Ishikawa (cell line): ENCODE measurements around the gene SEMA3B.

ENCODE experiments used
- CEBPB ChIP-seq: IDR thresholded peaks from 2 replicates; pipeline ENCODE4 v1.6.1; 2012
- CREB1 ChIP-seq: IDR thresholded peaks from 2 replicates; pipeline ENCODE4 v1.6.1; 2012; ENCODE audit warnings: low read depth
- EP300 ChIP-seq: IDR thresholded peaks from 2 replicates; pipeline ENCODE4 v1.6.1; 2012; ENCODE audit warnings: borderline replicate concordance
- FOXM1 ChIP-seq: IDR thresholded peaks from 2 replicates; pipeline ENCODE4 v1.6.1; 2012; ENCODE audit warnings: low read depth, borderline replicate concordance
- MAX ChIP-seq: IDR thresholded peaks from 2 replicates; pipeline ENCODE4 v1.6.1; 2012
- NFIC ChIP-seq: IDR thresholded peaks from 2 replicates; pipeline ENCODE4 v1.6.1; 2012
- REST ChIP-seq: IDR thresholded peaks from 2 replicates; pipeline ENCODE4 v1.6.1; 2012; ENCODE audit warnings: low read depth, mild to moderate bottlenecking
- TAF1 ChIP-seq: IDR thresholded peaks from 2 replicates; pipeline ENCODE4 v1.6.1; 2012; ENCODE audit warnings: low read depth, mild to moderate bottlenecking
- TCF12 ChIP-seq: IDR thresholded peaks from 2 replicates; pipeline ENCODE4 v1.6.1; 2012; ENCODE audit warnings: low read depth
- USF1 ChIP-seq: IDR thresholded peaks from 2 replicates; pipeline ENCODE4 v1.6.1; 2012
- YY1 ChIP-seq: IDR thresholded peaks from 2 replicates; pipeline ENCODE4 v1.6.1; 2012; ENCODE audit warnings: low read depth

GRCh38 chr3:50318163-50318562 is 49.2 kb downstream of the SEMA3B start:
- no peak for TF ChIP-seq CEBPB
- no peak for TF ChIP-seq USF1
- TF ChIP-seq YY1 = no peak
- no peak for TF ChIP-seq TAF1
- no peak for TF ChIP-seq MAX
- no peak for TF ChIP-seq REST
- TF ChIP-seq FOXM1 = no peak
- TF ChIP-seq TCF12 = no peak
- no peak for TF ChIP-seq CREB1
- TF ChIP-seq EP300 = no peak
- no peak for TF ChIP-seq NFIC
